HEK293 (cell line): ENCODE measurements around the gene ICOS.

Experiments
- CTCF ChIA-PET: fragments of 350-600 bp; formaldehyde crosslinking; extraction: SDS; loops from one replicate; lab custom pipeline; 2021; ENCODE audit warnings: antibody characterized with exemption; lab: Yijun Ruan, JAX
- POLR2A ChIA-PET: fragments of 300-600 bp; formaldehyde crosslinking; extraction: SDS; loops from one replicate; lab custom pipeline; 2020; ENCODE audit warnings: antibody characterized with exemption, inconsistent platforms; lab: Yijun Ruan, JAX
- H3K27ac ChIP-seq: fragments of 200-500 bp; sonication (Bioruptor generic); 2 replicates; pipeline ENCODE4 v1.5.1; 2014; ENCODE audit warnings: low read depth, low read length, control low read depth, inconsistent platforms; ENCODE audit errors: extremely low read depth
- H3K36me3 ChIP-seq, 2 experiments: fragments of 200-500 bp in 1 of 2; sonication (Bioruptor generic) in 1 of 2; 1 replicate in 1 of 2; 2 replicates in 1 of 2; pipeline ENCODE4 v1.5.1; 2014 to 2017; ENCODE audit warnings: inconsistent platforms in 2 of 2, low read length in 2 of 2; ENCODE audit not compliant: control insufficient read depth in 2 of 2, insufficient read depth in 1 of 2
- H3K4me1 ChIP-seq: fragments of 200-500 bp; sonication (Bioruptor generic); 2 replicates; pipeline ENCODE4 v1.5.1; 2014; ENCODE audit warnings: mild to moderate bottlenecking, low read length, inconsistent platforms; ENCODE audit not compliant: control insufficient read depth, insufficient read depth
- H3K4me3 ChIP-seq: 2 replicates; pipeline ENCODE4 v1.5.1; 2011; ENCODE audit warnings: low read depth, mild to moderate bottlenecking, control low read depth, low read length, moderate library complexity
- H3K9me3 ChIP-seq: fragments of 200-500 bp; sonication (Bioruptor generic); 2 replicates; pipeline ENCODE4 v1.5.1; 2014; ENCODE audit warnings: low read depth, low read length, inconsistent platforms; ENCODE audit not compliant: control insufficient read depth, insufficient read depth
- GLI4 ChIP-seq: fragments of 450-650 bp; formaldehyde crosslinking; IDR thresholded peaks from 2 replicates; pipeline ENCODE4 v1.5.1; 2016; ENCODE audit warnings: missing biosample characterization, missing genetic modification characterization
- GLIS1 ChIP-seq: fragments of 450-650 bp; formaldehyde crosslinking; IDR thresholded peaks from 2 replicates; pipeline ENCODE4 v1.5.1; 2016; ENCODE audit warnings: missing biosample characterization, missing genetic modification characterization
- MYNN ChIP-seq: fragments of 450-650 bp; formaldehyde crosslinking; IDR thresholded peaks from 2 replicates; pipeline ENCODE4 v1.5.1; 2016; ENCODE audit warnings: missing biosample characterization, missing genetic modification characterization, borderline replicate concordance
- SALL2 ChIP-seq: fragments of 450-650 bp; formaldehyde crosslinking; IDR thresholded peaks from 2 replicates; pipeline ENCODE4 v1.5.0; 2017; ENCODE audit warnings: missing biosample characterization, mild to moderate bottlenecking, missing genetic modification characterization, borderline replicate concordance
- SP7 ChIP-seq: fragments of 450-650 bp; formaldehyde crosslinking; IDR thresholded peaks from 2 replicates; pipeline ENCODE4 v1.5.1; 2016; ENCODE audit warnings: missing biosample characterization, missing genetic modification characterization
- ZEB2 ChIP-seq: fragments of 450-650 bp; formaldehyde crosslinking; IDR thresholded peaks from 2 replicates; pipeline ENCODE4 v1.5.1; 2016; ENCODE audit warnings: missing biosample characterization, missing genetic modification characterization
- ZFP41 ChIP-seq: fragments of 450-650 bp; formaldehyde crosslinking; IDR thresholded peaks from 2 replicates; pipeline ENCODE4 v1.5.1; 2016; ENCODE audit warnings: missing biosample characterization, missing genetic modification characterization, borderline replicate concordance
- ZNF19 ChIP-seq: fragments of 450-650 bp; formaldehyde crosslinking; IDR thresholded peaks from 2 replicates; pipeline ENCODE4; 2016; ENCODE audit warnings: missing biosample characterization, missing genetic modification characterization, low read depth
- ZNF221 ChIP-seq: fragments of 450-650 bp; formaldehyde crosslinking; IDR thresholded peaks from 2 replicates; pipeline ENCODE4 v1.5.1; 2017; ENCODE audit warnings: missing biosample characterization, missing genetic modification characterization, borderline replicate concordance
- ZNF292 ChIP-seq: fragments of 450-650 bp; formaldehyde crosslinking; IDR thresholded peaks from 2 replicates; pipeline ENCODE4 v1.5.1; 2016; ENCODE audit warnings: low read depth, missing biosample characterization, missing genetic modification characterization, borderline replicate concordance
- ZNF521 ChIP-seq: fragments of 450-650 bp; formaldehyde crosslinking; IDR thresholded peaks from 2 replicates; pipeline ENCODE4 v1.5.1; 2017; ENCODE audit warnings: missing biosample characterization, mild to moderate bottlenecking, missing genetic modification characterization
- ZNF529 ChIP-seq: fragments of 450-650 bp; formaldehyde crosslinking; IDR thresholded peaks from 2 replicates; pipeline ENCODE4 v1.5.1; 2017; ENCODE audit warnings: missing genetic modification characterization, missing biosample characterization; ENCODE audit not compliant: insufficient replicate concordance
- ZNF626 ChIP-seq: fragments of 450-650 bp; sonication (Bioruptor Pico); formaldehyde crosslinking; IDR thresholded peaks from 2 replicates; pipeline ENCODE4 v1.5.1; 2018; ENCODE audit warnings: missing biosample characterization, missing genetic modification characterization, inconsistent platforms
- ZNF677 ChIP-seq: fragments of 450-650 bp; IDR thresholded peaks from 2 replicates; pipeline ENCODE4 v1.5.0; 2018; ENCODE audit warnings: missing biosample characterization, mild to moderate bottlenecking, missing genetic modification characterization, moderate library complexity
- ZSCAN16 ChIP-seq: fragments of 450-650 bp; formaldehyde crosslinking; IDR thresholded peaks from 2 replicates; pipeline ENCODE4 v1.5.1; 2016; ENCODE audit warnings: missing biosample characterization, missing genetic modification characterization
- TF ChIP-seq, protein P1 (sequence below): fragments of 450-650 bp; formaldehyde crosslinking; IDR thresholded peaks from 2 replicates; pipeline ENCODE4 v1.5.1; 2017; ENCODE audit warnings: missing biosample characterization, missing genetic modification characterization
- TF ChIP-seq, protein P2 (sequence below): fragments of 450-650 bp; formaldehyde crosslinking; IDR thresholded peaks from 2 replicates; pipeline ENCODE4; 2016; ENCODE audit warnings: missing biosample characterization, missing genetic modification characterization
- TF ChIP-seq, protein P3 (sequence below): fragments of 450-650 bp; formaldehyde crosslinking; IDR thresholded peaks from 2 replicates; pipeline ENCODE4 v1.5.1; 2016; ENCODE audit warnings: missing biosample characterization, missing genetic modification characterization
- TF ChIP-seq, protein P4 (sequence below): fragments of 450-650 bp; formaldehyde crosslinking; IDR thresholded peaks from 2 replicates; pipeline ENCODE4 v1.5.1; 2016; ENCODE audit warnings: missing biosample characterization, missing genetic modification characterization, low read depth

Gene ICOS

DNA sequence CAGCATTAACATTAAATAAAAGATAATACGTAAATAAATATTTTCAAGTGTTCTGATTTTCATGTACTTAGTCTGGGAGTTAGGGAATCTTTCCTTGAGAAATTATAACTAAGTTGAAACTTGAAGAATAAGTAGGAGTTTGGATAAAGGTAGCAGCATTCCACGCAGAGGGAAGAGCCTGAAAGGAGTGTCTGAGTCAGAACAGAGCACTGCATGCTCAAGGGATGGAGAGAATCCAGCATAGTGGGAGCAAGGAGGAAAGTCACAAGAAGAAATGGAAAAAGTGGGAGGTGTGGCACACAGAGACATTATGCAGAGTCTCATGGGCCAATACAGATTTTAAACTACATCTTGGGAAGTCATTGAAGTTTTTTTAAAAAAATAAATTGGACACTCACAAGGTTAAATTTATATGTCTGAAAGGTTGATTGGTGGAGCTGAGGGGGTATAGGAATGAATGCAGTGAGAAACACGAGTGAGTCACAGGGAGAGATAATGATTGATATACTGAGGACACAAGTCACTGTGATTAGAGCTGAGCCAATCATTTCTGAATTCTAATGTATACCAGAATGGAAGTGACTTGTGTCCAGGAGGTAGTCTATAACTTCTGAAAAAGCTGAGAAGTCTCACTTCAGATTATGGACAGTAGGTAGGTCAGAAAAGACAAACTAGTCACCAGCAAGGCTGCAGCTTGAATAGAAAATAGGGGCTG, 66.9 kb downstream of the ICOS start:
- POLR2A ChIA-PET: no interaction called here
- Histone ChIP-seq H3K36me3 (no peaks in the 10 kb centered on the region), H3K27ac (no peak overlapping the region), H3K9me3 (no peaks in the 10 kb centered on the region), H3K4me1 (0 out of 2 replicates have a peak, but pooled peaks cover under 1% of the 10 kb centered on the region), H3K4me3 (no peak overlapping the region)
- CTCF ChIA-PET: interaction anchor here (0.7 to 0.9 kb wide), 3 partner anchors 210 to 459 kb away, joined by 3 to 4 read pairs (median 3); no protein-coding TSS in a partner anchor
- no peak for TF ChIP-seq MYNN (tag by site-specific recombination)
- TF ChIP-seq SALL2 (tag by site-specific recombination): no peak
- TF ChIP-seq, protein P1, sequence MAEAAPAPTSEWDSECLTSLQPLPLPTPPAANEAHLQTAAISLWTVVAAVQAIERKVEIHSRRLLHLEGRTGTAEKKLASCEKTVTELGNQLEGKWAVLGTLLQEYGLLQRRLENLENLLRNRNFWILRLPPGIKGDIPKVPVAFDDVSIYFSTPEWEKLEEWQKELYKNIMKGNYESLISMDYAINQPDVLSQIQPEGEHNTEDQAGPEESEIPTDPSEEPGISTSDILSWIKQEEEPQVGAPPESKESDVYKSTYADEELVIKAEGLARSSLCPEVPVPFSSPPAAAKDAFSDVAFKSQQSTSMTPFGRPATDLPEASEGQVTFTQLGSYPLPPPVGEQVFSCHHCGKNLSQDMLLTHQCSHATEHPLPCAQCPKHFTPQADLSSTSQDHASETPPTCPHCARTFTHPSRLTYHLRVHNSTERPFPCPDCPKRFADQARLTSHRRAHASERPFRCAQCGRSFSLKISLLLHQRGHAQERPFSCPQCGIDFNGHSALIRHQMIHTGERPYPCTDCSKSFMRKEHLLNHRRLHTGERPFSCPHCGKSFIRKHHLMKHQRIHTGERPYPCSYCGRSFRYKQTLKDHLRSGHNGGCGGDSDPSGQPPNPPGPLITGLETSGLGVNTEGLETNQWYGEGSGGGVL (tag by site-specific recombination): no peak
- no peak for TF ChIP-seq ZNF677 (tag by site-specific recombination)
- TF ChIP-seq, protein P2, sequence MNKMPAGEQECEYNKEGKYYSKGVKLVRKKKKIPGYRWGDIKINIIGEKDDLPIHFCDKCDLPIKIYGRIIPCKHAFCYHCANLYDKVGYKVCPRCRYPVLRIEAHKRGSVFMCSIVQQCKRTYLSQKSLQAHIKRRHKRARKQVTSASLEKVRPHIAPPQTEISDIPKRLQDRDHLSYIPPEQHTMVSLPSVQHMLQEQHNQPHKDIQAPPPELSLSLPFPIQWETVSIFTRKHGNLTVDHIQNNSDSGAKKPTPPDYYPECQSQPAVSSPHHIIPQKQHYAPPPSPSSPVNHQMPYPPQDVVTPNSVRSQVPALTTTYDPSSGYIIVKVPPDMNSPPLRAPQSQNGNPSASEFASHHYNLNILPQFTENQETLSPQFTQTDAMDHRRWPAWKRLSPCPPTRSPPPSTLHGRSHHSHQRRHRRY (tag by site-specific recombination): no peak
- no peak for TF ChIP-seq SP7 (tag by site-specific recombination)
- TF ChIP-seq, protein P3, sequence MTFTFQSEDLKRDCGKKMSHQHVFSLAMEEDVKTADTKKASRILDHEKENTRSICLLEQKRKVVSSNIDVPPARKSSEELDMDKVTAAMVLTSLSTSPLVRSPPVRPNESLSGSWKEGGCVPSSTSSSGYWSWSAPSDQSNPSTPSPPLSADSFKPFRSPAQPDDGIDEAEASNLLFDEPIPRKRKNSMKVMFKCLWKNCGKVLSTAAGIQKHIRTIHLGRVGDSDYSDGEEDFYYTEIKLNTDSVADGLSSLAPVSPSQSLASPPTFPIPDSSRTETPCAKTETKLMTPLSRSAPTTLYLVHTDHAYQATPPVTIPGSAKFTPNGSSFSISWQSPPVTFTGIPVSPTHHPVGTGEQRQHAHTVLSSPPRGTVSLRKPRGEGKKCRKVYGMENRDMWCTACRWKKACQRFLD (tag by site-specific recombination): no peak
- TF ChIP-seq ZFP41 (tag by site-specific recombination): no peak
- TF ChIP-seq ZNF529 (tag by site-specific recombination): no peak
- no peak for TF ChIP-seq ZNF19 (tag by site-specific recombination)
- TF ChIP-seq ZEB2 (tag by site-specific recombination): no peak
- TF ChIP-seq, protein P4, sequence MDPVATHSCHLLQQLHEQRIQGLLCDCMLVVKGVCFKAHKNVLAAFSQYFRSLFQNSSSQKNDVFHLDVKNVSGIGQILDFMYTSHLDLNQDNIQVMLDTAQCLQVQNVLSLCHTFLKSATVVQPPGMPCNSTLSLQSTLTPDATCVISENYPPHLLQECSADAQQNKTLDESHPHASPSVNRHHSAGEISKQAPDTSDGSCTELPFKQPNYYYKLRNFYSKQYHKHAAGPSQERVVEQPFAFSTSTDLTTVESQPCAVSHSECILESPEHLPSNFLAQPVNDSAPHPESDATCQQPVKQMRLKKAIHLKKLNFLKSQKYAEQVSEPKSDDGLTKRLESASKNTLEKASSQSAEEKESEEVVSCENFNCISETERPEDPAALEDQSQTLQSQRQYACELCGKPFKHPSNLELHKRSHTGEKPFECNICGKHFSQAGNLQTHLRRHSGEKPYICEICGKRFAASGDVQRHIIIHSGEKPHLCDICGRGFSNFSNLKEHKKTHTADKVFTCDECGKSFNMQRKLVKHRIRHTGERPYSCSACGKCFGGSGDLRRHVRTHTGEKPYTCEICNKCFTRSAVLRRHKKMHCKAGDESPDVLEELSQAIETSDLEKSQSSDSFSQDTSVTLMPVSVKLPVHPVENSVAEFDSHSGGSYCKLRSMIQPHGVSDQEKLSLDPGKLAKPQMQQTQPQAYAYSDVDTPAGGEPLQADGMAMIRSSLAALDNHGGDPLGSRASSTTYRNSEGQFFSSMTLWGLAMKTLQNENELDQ: no peak
- no peak for TF ChIP-seq ZNF221 (tag by site-specific recombination)
- no peak for TF ChIP-seq ZNF626
- TF ChIP-seq GLI4 (tag by site-specific recombination): no peak
- TF ChIP-seq ZNF521: no peak
- no peak for TF ChIP-seq GLIS1 (tag by site-specific recombination)
- TF ChIP-seq ZSCAN16 (tag by site-specific recombination): no peak
- TF ChIP-seq ZNF292 (tag by site-specific recombination): no peak
